ENCODE results near the gene DHCR7. TPM values are rescaled to one million over a fixed set of nuclear protein-coding genes. Genes with fewer than 3 reads are reported as not detected.
A peak's percentile ranks its signal among the peaks of the same experiment; 100 is the strongest.

The DHCR7 gene
- polyA plus RNA-seq, 1 of the 3 experiments (the other 2 are of a cell fraction), result 21.4 TPM

- ChIA-PET POLR2A (no interaction called here), CTCF (interaction anchor here (0.6 to 2.7 kb wide), 17 partner anchors 10 to 941 kb away, joined by 3 to 13 read pairs (median 3); partner anchors contain the start of gene KRTAP5-10)
- H3K9ac ChIP-seq, result no peak overlapping the region
- WGBS (ENCODE audit: low lambda C conversion rate), result 51% methylated on average over 16 of the region's 16 CpGs
- H3K27ac ChIP-seq (ENCODE audit: low read depth in 2 of 2, low read length in 1 of 2), result no peak overlapping the region
- no peak overlapping the region for H3K4me2 ChIP-seq
- H3K79me2 ChIP-seq (ENCODE audit: insufficient read depth), result no peaks in the 10 kb centered on the region
- H3K27me3 ChIP-seq (ENCODE audit: insufficient read depth), result no peaks in the 10 kb centered on the region
- no peaks in the 10 kb centered on the region for H3F3A ChIP-seq (replicated peaks; ENCODE audit: insufficient read depth)
- H3K4me1 ChIP-seq (ENCODE audit: control insufficient read depth in 1 of 2, insufficient read depth in 2 of 2, low read depth in 1 of 2, low read length in 1 of 2), result no peaks in the 10 kb centered on the region
- peak; percentile 63 for DNase-seq
- no peak overlapping the region; a peak in 1 of 4 replicates for H3K4me3 ChIP-seq (ENCODE audit: low read depth in 2 of 2, low read length in 1 of 2)
- TF ChIP-seq RCOR1 (IDR thresholded peaks at IDR 0.05; ENCODE audit: low read length), result no peak
- TF ChIP-seq RAD21 (IDR thresholded peaks at IDR 0.05; ENCODE audit: low read length), result peak; percentile 71
- no peak for TF ChIP-seq NRF1 (IDR thresholded peaks at IDR 0.05; ENCODE audit: low read depth, low read length)
- peak; percentile 52 for TF ChIP-seq CTCF (IDR thresholded peaks at IDR 0.05)
- peak; percentile 39 for TF ChIP-seq SMC3 (IDR thresholded peaks at IDR 0.05; ENCODE audit: low read depth, low read length)
- TF ChIP-seq ELF1 (IDR thresholded peaks at IDR 0.05), result no peak
- no peaks in the 10 kb centered on the region for H3K9me2 ChIP-seq
- no peaks in the 10 kb centered on the region for H3K36me3 ChIP-seq (replicated peaks in 1 of 2; ENCODE audit: control insufficient read depth in 1 of 2, insufficient read depth in 2 of 2, low read length in 1 of 2)
- H2AFZ ChIP-seq (ENCODE audit: low read depth), result no peak overlapping the region
- H3K9me3 ChIP-seq, result no peaks in the 10 kb centered on the region
- no peaks in the 10 kb centered on the region for H4K20me1 ChIP-seq (ENCODE audit: insufficient read depth)
Measured at GRCh38 chr11:71420455-71421241, 27.5 kb downstream of the DHCR7 start.

- no peak overlapping the region for H3K27ac ChIP-seq (ENCODE audit: low read depth in 2 of 2, low read length in 1 of 2)
- H3K4me3 ChIP-seq (ENCODE audit: low read depth in 2 of 2, low read length in 1 of 2), result no peak overlapping the region
- H2AFZ ChIP-seq (ENCODE audit: low read depth), result no peak overlapping the region
- no peaks in the 10 kb centered on the region for H4K20me1 ChIP-seq (ENCODE audit: insufficient read depth)
- no peaks in the 10 kb centered on the region for H3K36me3 ChIP-seq (replicated peaks in 1 of 2; ENCODE audit: control insufficient read depth in 1 of 2, insufficient read depth in 2 of 2, low read length in 1 of 2)
- no peaks in the 10 kb centered on the region for H3K9me2 ChIP-seq
- H3F3A ChIP-seq (replicated peaks; ENCODE audit: insufficient read depth), result no peaks in the 10 kb centered on the region
- ChIA-PET CTCF (interaction anchor here (1.1 to 2.7 kb wide), 3 partner anchors 9 to 332 kb away, joined by 3 to 13 read pairs (median 5); no protein-coding TSS in a partner anchor), POLR2A (interaction anchor here (0.6 kb wide), 1 partner anchor 26 kb away, joined by 3 read pairs; no protein-coding TSS in a partner anchor)
- H3K9ac ChIP-seq, result no peak overlapping the region
- no peaks in the 10 kb centered on the region for H3K79me2 ChIP-seq (ENCODE audit: insufficient read depth)
- H3K9me3 ChIP-seq, result no peaks in the 10 kb centered on the region
- WGBS (ENCODE audit: low lambda C conversion rate), result 58% methylated on average over 6 of the region's 8 CpGs
- H3K27me3 ChIP-seq (ENCODE audit: insufficient read depth), result no peaks in the 10 kb centered on the region
- DNase-seq, result no peak
- H3K4me2 ChIP-seq, result no peak overlapping the region
- TF ChIP-seq RXRA (IDR thresholded peaks at IDR 0.05; ENCODE audit: borderline replicate concordance, low read depth) (no peak), RAD21 (IDR thresholded peaks at IDR 0.05; ENCODE audit: low read length) (no peak), FOSL2 (IDR thresholded peaks at IDR 0.05; ENCODE audit: borderline replicate concordance, low read depth) (no peak), TCF12 (IDR thresholded peaks at IDR 0.05) (no peak), REST (IDR thresholded peaks at IDR 0.05; ENCODE audit: low read depth, low read length) (no peak), NRF1 (IDR thresholded peaks at IDR 0.05; ENCODE audit: low read depth, low read length) (no peak), RFX5 (IDR thresholded peaks at IDR 0.05; ENCODE audit: low read length) (no peak), GATA2 (CRISPR knock-in tag; IDR thresholded peaks at IDR 0.05) (no peak), RCOR1 (IDR thresholded peaks at IDR 0.05; ENCODE audit: low read length) (no peak), SMC3 (IDR thresholded peaks at IDR 0.05; ENCODE audit: low read depth, low read length) (no peak)
- no peaks in the 10 kb centered on the region for H3K4me1 ChIP-seq (ENCODE audit: control insufficient read depth in 1 of 2, insufficient read depth in 2 of 2, low read depth in 1 of 2, low read length in 1 of 2)
Measured at GRCh38 chr11:71418643-71419042, 29.6 kb downstream of the DHCR7 start.
